OCI-LY7 (cell line): ENCODE results near the gene GIMAP8. TPM values are rescaled to one million over a fixed set of nuclear protein-coding genes. Genes with fewer than 3 reads are reported as not detected.

ENCODE experiments used
- BruUV-seq: library from RNA; stranded (reverse); fragments of 400-500 nt; replicated peaks from 2 replicates; lab custom pipeline; 2021; lab: Mats Ljungman, UMichigan
- CTCF ChIA-PET: fragments of 300-600 bp; sonication (Branson Sonifier 250); formaldehyde crosslinking; loops from one replicate; lab custom pipeline; 2022; ENCODE audit warnings: antibody characterized with exemption; ENCODE audit not compliant: unreplicated experiment; lab: Charles Lee
- POLR2A ChIA-PET: fragments of 300-600 bp; sonication (Branson Sonifier 250); formaldehyde crosslinking; loops from one replicate; lab custom pipeline; 2022; ENCODE audit warnings: antibody characterized with exemption; lab: Charles Lee
- DNase-seq: peaks from one replicate; pipeline ENCODE4 v3.0.0-alpha.2; 2015; ENCODE audit warnings: low spot score
- H2AFZ ChIP-seq: fragments of 200-600 bp; sonication (generic), shearing (Covaris generic); 2 replicates; pipeline ENCODE4 v1.6.1; 2014; ENCODE audit warnings: mild to moderate bottlenecking, antibody characterized with exemption, low read length, moderate library complexity
- H3K27ac ChIP-seq: fragments of 200-600 bp; sonication (generic); 2 replicates; pipeline ENCODE4 v1.5.1; 2014; ENCODE audit warnings: mixed run types, low read depth, mild to moderate bottlenecking, moderate library complexity, low read length, inconsistent platforms; ENCODE audit not compliant: poor library complexity, severe bottlenecking
- H3K36me3 ChIP-seq: fragments of 200-600 bp; sonication (generic); 2 replicates; pipeline ENCODE4 v1.6.1; 2014; ENCODE audit warnings: mild to moderate bottlenecking, antibody characterized with exemption, low read length, moderate library complexity, mixed read lengths; ENCODE audit not compliant: insufficient read depth
- H3K4me1 ChIP-seq: fragments of 200-600 bp; sonication (generic); 2 replicates; pipeline ENCODE4 v1.5.1; 2014; ENCODE audit warnings: mild to moderate bottlenecking, low read length; ENCODE audit not compliant: insufficient read depth, poor library complexity, severe bottlenecking
- H3K4me2 ChIP-seq: fragments of 200-600 bp; sonication (generic); 2 replicates; pipeline ENCODE4 v1.6.1; 2014; ENCODE audit warnings: mild to moderate bottlenecking, low read length
- H3K4me3 ChIP-seq: fragments of 200-600 bp; sonication (generic); 2 replicates; pipeline ENCODE4 v1.5.1; 2014; ENCODE audit warnings: mild to moderate bottlenecking, low read depth, low read length; ENCODE audit not compliant: poor library complexity, severe bottlenecking
- H3K79me2 ChIP-seq: fragments of 200-600 bp; sonication (generic); 2 replicates; pipeline ENCODE4 v1.6.1; 2016; ENCODE audit warnings: low read depth, mild to moderate bottlenecking, low read length, moderate library complexity, mixed read lengths; ENCODE audit not compliant: insufficient read depth
- H3K9me2 ChIP-seq: fragments of 200-600 bp; sonication (generic); 2 replicates; pipeline ENCODE4 v1.6.1; 2016; ENCODE audit warnings: mild to moderate bottlenecking, low read length, mixed read lengths; ENCODE audit not compliant: insufficient read depth
- H3K9me3 ChIP-seq: fragments of 200-600 bp; sonication (generic); 2 replicates; pipeline ENCODE4 v1.6.1; 2014; ENCODE audit warnings: mild to moderate bottlenecking, mixed run types, low read length, mixed read lengths
- H4K20me1 ChIP-seq: fragments of 200-600 bp; sonication (generic); 2 replicates; pipeline ENCODE4 v1.6.1; 2014; ENCODE audit warnings: mild to moderate bottlenecking, antibody characterized with exemption, low read length, moderate library complexity, mixed read lengths; ENCODE audit not compliant: insufficient read depth
- EZH2phosphoT487 ChIP-seq: fragments of 200-600 bp; sonication (generic); IDR thresholded peaks from 2 replicates; pipeline ENCODE4 v1.6.1; 2018; ENCODE audit warnings: low read depth, borderline replicate concordance, mild to moderate bottlenecking, mixed run types, antibody characterized with exemption, low read length, moderate library complexity, mixed read lengths
- intact Hi-C: fragments of 100-400 bp; cut with micrococcal nuclease; formaldehyde crosslinking; loops from one replicate; pipeline ENCODE4 v1.10.0; 2022; ENCODE audit not compliant: unreplicated experiment
- total RNA-seq, 2 experiments: library from RNA; depleted of rRNA in 1 of 2; stranded (reverse); fragments of >200 nt in 1 of 2; shearing (Covaris generic) in 1 of 2; gene quantifications; 2 replicates each; pipeline ENCODE4 v1.2.3, GENCODE V29; 2014 to 2022
- TF ChIP-seq, protein P1 (sequence below): fragments of 200-600 bp; sonication (generic); conservative IDR thresholded peaks from 2 replicates; pipeline ENCODE4 v1.5.1; 2014; ENCODE audit warnings: mild to moderate bottlenecking, antibody characterized with exemption, low read length, moderate library complexity, mixed read lengths

GIMAP8 gene
- total RNA-seq, 2 experiments from 2014 or later, result not detected

DNA sequence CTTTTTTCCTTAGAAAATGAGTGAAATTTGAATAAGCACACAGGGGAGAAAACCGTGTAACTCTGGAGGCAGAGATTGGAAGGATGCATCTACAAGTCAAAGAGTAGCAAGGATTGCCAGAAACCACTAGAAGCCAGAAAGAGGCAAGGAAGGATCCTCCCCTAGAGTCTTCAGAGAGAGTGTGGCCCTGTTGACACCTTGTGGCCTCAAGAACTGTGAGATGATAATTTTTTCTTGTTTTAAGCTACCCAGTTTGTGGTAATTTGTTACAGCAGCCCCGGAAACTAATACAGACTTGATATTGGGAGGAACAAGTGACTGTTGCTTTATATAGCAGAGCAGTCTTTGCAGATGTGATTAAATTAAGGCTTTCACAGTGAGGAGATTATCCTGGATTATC, 60.6 kb downstream of the GIMAP8 start:
- ChIA-PET POLR2A (no interaction called here), CTCF (no interaction called here)
- no peak for DNase-seq
- no peak overlapping the region for H3K27ac ChIP-seq
- no peaks in the 10 kb centered on the region for H3K79me2 ChIP-seq
- no TSS peak for BruUV-seq
- intact Hi-C loops, result no loop called here
- H2AFZ ChIP-seq, result no peak overlapping the region
- no peak overlapping the region for H3K4me3 ChIP-seq
- no peak overlapping the region for H3K4me2 ChIP-seq
- H4K20me1 ChIP-seq, result no peaks in the 10 kb centered on the region
- no peaks in the 10 kb centered on the region for H3K9me2 ChIP-seq
- H3K36me3 ChIP-seq, result no peaks in the 10 kb centered on the region
- no peak for TF ChIP-seq EZH2phosphoT487
- TF ChIP-seq, protein P1, sequence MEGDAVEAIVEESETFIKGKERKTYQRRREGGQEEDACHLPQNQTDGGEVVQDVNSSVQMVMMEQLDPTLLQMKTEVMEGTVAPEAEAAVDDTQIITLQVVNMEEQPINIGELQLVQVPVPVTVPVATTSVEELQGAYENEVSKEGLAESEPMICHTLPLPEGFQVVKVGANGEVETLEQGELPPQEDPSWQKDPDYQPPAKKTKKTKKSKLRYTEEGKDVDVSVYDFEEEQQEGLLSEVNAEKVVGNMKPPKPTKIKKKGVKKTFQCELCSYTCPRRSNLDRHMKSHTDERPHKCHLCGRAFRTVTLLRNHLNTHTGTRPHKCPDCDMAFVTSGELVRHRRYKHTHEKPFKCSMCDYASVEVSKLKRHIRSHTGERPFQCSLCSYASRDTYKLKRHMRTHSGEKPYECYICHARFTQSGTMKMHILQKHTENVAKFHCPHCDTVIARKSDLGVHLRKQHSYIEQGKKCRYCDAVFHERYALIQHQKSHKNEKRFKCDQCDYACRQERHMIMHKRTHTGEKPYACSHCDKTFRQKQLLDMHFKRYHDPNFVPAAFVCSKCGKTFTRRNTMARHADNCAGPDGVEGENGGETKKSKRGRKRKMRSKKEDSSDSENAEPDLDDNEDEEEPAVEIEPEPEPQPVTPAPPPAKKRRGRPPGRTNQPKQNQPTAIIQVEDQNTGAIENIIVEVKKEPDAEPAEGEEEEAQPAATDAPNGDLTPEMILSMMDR, result no peak
- H3K4me1 ChIP-seq, result no peaks in the 10 kb centered on the region
- H3K9me3 ChIP-seq, result no peaks in the 10 kb centered on the region

DNA sequence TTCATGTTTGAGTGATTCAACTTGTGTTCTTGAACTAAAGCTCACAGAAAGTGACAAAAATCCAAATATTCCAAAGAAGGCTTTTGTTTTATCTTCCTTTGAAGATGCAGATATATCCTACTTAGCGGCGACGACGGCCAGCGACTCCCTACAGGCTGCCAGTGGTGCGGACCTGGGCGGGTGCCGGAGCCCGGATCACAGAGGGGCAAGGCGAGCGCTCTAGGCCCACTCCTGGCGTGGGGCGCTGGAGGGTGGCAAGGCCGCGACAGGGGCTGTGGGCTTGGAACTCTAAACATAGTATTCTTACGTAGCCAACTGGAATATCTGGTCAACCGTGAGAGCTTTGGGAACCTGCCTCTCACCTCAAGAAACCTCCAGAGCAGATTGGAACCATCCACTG, 63.3 kb downstream of the GIMAP8 start:
- no peak overlapping the region for H3K27ac ChIP-seq
- no peaks in the 10 kb centered on the region for H4K20me1 ChIP-seq
- intact Hi-C loops, result no loop called here
- TF ChIP-seq, protein P1, result no peak
- TF ChIP-seq EZH2phosphoT487, result no peak
- DNase-seq, result no peak
- CTCF ChIA-PET, result no interaction called here
- no peaks in the 10 kb centered on the region for H3K79me2 ChIP-seq
- no peak overlapping the region for H3K4me2 ChIP-seq
- H3K4me3 ChIP-seq, result no peak overlapping the region
- H3K36me3 ChIP-seq, result no peaks in the 10 kb centered on the region
- H3K9me2 ChIP-seq, result no peaks in the 10 kb centered on the region
- no TSS peak for BruUV-seq
- H3K9me3 ChIP-seq, result no peaks in the 10 kb centered on the region
- no peaks in the 10 kb centered on the region for H3K4me1 ChIP-seq
- POLR2A ChIA-PET, result no interaction called here
- no peak overlapping the region for H2AFZ ChIP-seq

DNA sequence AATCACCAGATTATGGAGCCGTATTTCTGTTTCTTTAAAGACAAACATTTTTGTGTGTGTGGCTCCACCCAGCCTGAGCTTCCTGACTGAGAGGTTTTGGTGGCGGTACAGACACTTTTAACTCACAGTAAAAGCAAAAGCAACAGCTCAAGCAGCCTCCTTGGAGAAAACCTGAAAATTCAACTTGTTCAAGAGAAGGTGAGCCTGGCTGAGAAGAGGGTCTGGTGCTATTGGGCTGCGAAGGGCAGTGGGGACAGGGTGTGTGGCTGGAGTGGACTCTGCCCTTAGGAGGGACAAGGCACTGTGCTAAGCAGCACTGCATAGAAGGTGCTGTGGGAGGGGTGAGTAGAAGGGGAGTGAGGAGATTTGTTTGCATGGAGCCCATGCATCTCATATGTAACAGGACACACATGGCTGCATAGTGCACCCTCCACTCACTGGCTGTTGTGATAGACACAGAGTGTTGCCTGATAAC, 64.4 kb downstream of the GIMAP8 start, which contains the start of gene GIMAP7:
Gene GIMAP7, plus strand, starts transcription at position 125 of the 475 bp plus-strand sequence. CDS start 5,103 bp downstream, outside the sequence.
- Histone ChIP-seq H3K79me2 (no peaks in the 10 kb centered on the region), H3K9me2 (no peaks in the 10 kb centered on the region), H4K20me1 (no peaks in the 10 kb centered on the region), H3K36me3 (no peaks in the 10 kb centered on the region), H3K9me3 (no peaks in the 10 kb centered on the region), H3K27ac (no peak within 1 kb of the TSS), H3K4me3 (no peak within 1 kb of the TSS), H2AFZ (no peak within 1 kb of the TSS), H3K4me2 (no peak within 1 kb of the TSS), H3K4me1 (no peaks in the 10 kb centered on the region)
- no peak for DNase-seq
- intact Hi-C loops, result no loop called here
- BruUV-seq, result no TSS peak
- ChIA-PET CTCF (no interaction called here), POLR2A (no interaction called here)
- no peak for TF ChIP-seq EZH2phosphoT487
- TF ChIP-seq, protein P1, result no peak
